RWPE2 (cell line): ENCODE measurements around the gene BPIFB1.

ENCODE experiments used
- ATAC-seq: fragments of 200-7000 bp; cut with Tn5 transposase; 3 replicates; pipeline ENCODE4 v1.9.1; 2021; ENCODE audit warnings: low read depth
- DNase-seq: peaks from one replicate; pipeline ENCODE4 v3.0.0-alpha.2; 2020; ENCODE audit warnings: low spot score
- H3K27ac ChIP-seq: fragments of 450-650 bp; 2 replicates; pipeline ENCODE4 v1.5.1; 2017; ENCODE audit warnings: mild to moderate bottlenecking; ENCODE audit not compliant: poor library complexity, severe bottlenecking
- H3K27me3 ChIP-seq: fragments of 250-450 bp; sonication (Bioruptor Pico); 2 replicates; pipeline ENCODE4 v1.5.1; 2021; ENCODE audit warnings: mild to moderate bottlenecking, moderate library complexity; ENCODE audit not compliant: insufficient read depth, poor library complexity, severe bottlenecking
- H3K36me3 ChIP-seq: fragments of 250-450 bp; sonication (Bioruptor Pico); 2 replicates; pipeline ENCODE4 v1.5.1; 2020; ENCODE audit warnings: low read depth, mild to moderate bottlenecking, moderate library complexity
- H3K4me1 ChIP-seq: fragments of 250-450 bp; sonication (Bioruptor Pico); 2 replicates; pipeline ENCODE4 v1.5.1; 2021; ENCODE audit warnings: mild to moderate bottlenecking, moderate library complexity; ENCODE audit not compliant: insufficient read depth, poor library complexity, severe bottlenecking
- H3K4me3 ChIP-seq: fragments of 250-450 bp; sonication (Bioruptor Pico); 2 replicates; pipeline ENCODE4 v1.5.1; 2021; ENCODE audit warnings: mild to moderate bottlenecking, moderate library complexity; ENCODE audit not compliant: severe bottlenecking
- H3K9me3 ChIP-seq: fragments of 250-450 bp; sonication (Bioruptor Pico); 2 replicates; pipeline ENCODE4 v1.5.1; 2021; ENCODE audit warnings: mild to moderate bottlenecking, moderate library complexity; ENCODE audit not compliant: severe bottlenecking
- CTCF ChIP-seq: fragments of 450-650 bp; IDR thresholded peaks from one replicate; pipeline ENCODE4 v1.5.1; 2017; ENCODE audit warnings: mild to moderate bottlenecking, moderate library complexity; ENCODE audit not compliant: poor library complexity, severe bottlenecking

BPIFB1 gene

GRCh38 chr20:33285861-33286495 lies 3.0 kb downstream of the BPIFB1 start:
- H3K27me3 ChIP-seq: peaks cover 25% of the 10 kb centered on the region
- no peak overlapping the region for H3K27ac ChIP-seq
- DNase-seq (no peak), ATAC-seq (no peak)
- H3K4me3 ChIP-seq: no peak overlapping the region
- no peak for TF ChIP-seq CTCF
- H3K36me3 ChIP-seq: no peaks in the 10 kb centered on the region
- H3K4me1 ChIP-seq: no peaks in the 10 kb centered on the region
- no peaks in the 10 kb centered on the region for H3K9me3 ChIP-seq

- H3K36me3 ChIP-seq: no peaks in the 10 kb centered on the region
- H3K27me3 ChIP-seq: peaks cover 31% of the 10 kb centered on the region
- no peak overlapping the region for H3K27ac ChIP-seq
- TF ChIP-seq CTCF: no peak
- no peaks in the 10 kb centered on the region for H3K4me1 ChIP-seq
- H3K4me3 ChIP-seq: no peak overlapping the region
- DNase-seq (no peak), ATAC-seq (peak; percentile 2; the same call in 1 of the 3 replicates)
- no peaks in the 10 kb centered on the region for H3K9me3 ChIP-seq
These were observed 4.9 kb downstream of the BPIFB1 start for GRCh38 chr20:33287884-33288283.

- no peak for TF ChIP-seq CTCF
- peak; percentile 88 for DNase-seq
- Histone ChIP-seq H3K36me3 (no peaks in the 10 kb centered on the region), H3K4me1 (no peaks in the 10 kb centered on the region), H3K27ac (no peak overlapping the region), H3K4me3 (no peak overlapping the region), H3K9me3 (no peaks in the 10 kb centered on the region), H3K27me3 (peaks cover 47% of the 10 kb centered on the region)
- ATAC-seq: no peak
These were observed 7.8 kb downstream of the BPIFB1 start for GRCh38 chr20:33290852-33291251.

GRCh38 chr20:33291416-33291815 lies 8.4 kb downstream of the BPIFB1 start:
- H3K9me3 ChIP-seq: no peaks in the 10 kb centered on the region
- no peaks in the 10 kb centered on the region for H3K36me3 ChIP-seq
- no peak overlapping the region for H3K27ac ChIP-seq
- no peak overlapping the region for H3K4me3 ChIP-seq
- no peaks in the 10 kb centered on the region for H3K4me1 ChIP-seq
- H3K27me3 ChIP-seq: peaks cover 43% of the 10 kb centered on the region
- ATAC-seq (no peak), DNase-seq (no peak)
- no peak for TF ChIP-seq CTCF

GRCh38 chr20:33291830-33292355 lies 8.9 kb downstream of the BPIFB1 start:
- no peak overlapping the region for H3K27ac ChIP-seq
- ATAC-seq: no peak

More at GRCh38 chr20:33291830-33292355, 8.9 kb downstream of the BPIFB1 start:
- H3K4me1 ChIP-seq: no peaks in the 10 kb centered on the region
- peak; percentile 97 for TF ChIP-seq CTCF
- H3K4me3 ChIP-seq: no peak overlapping the region
- no peak for DNase-seq
- H3K9me3 ChIP-seq: no peaks in the 10 kb centered on the region
- H3K27me3 ChIP-seq: peaks cover 38% of the 10 kb centered on the region
- no peaks in the 10 kb centered on the region for H3K36me3 ChIP-seq
